H1 (cell line): ENCODE measurements around the gene MRPS35. TPM values are rescaled to one million over a fixed set of nuclear protein-coding genes. Genes with fewer than 3 reads are reported as not detected.

Experiments
- CTCF ChIA-PET: fragments of 300-600 bp; sonication (Branson Sonifier 250); formaldehyde crosslinking; loops from one replicate; lab custom pipeline; 2021; ENCODE audit not compliant: partially characterized antibody; lab: Charles Lee
- POLR2A ChIA-PET: fragments of 300-600 bp; sonication (Branson Sonifier 250); formaldehyde crosslinking; loops from one replicate; lab custom pipeline; 2021; ENCODE audit warnings: inconsistent platforms; ENCODE audit not compliant: partially characterized antibody; lab: Charles Lee
- DNase-seq, 2 experiments: peaks; one replicate each; pipeline versions ENCODE4 v3.0.0 to v3.0.0-alpha.2; 2010 to 2022; ENCODE audit warnings: low spot score in 2 of 2, low read depth in 1 of 2, mixed read lengths in 1 of 2
- FAIRE-seq: peaks from 2 replicates; lab custom pipeline; 2011; peaks lifted over from hg19 to GRCh38; lab: Jason Lieb, UNC
- H2AFZ ChIP-seq: 2 replicates; pipeline ENCODE4 v1.8.1; 2012; ENCODE audit warnings: low read length, inconsistent platforms
- H2AK5ac ChIP-seq: 2 replicates; pipeline ENCODE4 v1.6.1; 2013; ENCODE audit warnings: low read depth, low read length
- H2BK120ac ChIP-seq: replicated peaks from 2 replicates; pipeline ENCODE3; 2013; ENCODE audit warnings: low read depth, low read length, inconsistent platforms
- H2BK12ac ChIP-seq: 2 replicates; pipeline ENCODE4 v1.6.1; 2013; ENCODE audit warnings: low read depth, low read length
- H2BK15ac ChIP-seq: 2 replicates; pipeline ENCODE4 v1.6.1; 2013; ENCODE audit warnings: low read length
- H2BK20ac ChIP-seq: 2 replicates; pipeline ENCODE4 v1.6.1; 2013; ENCODE audit warnings: low read length
- H2BK5ac ChIP-seq: 2 replicates; pipeline ENCODE4 v1.6.1; 2013; ENCODE audit warnings: low read depth, low read length
- H3K14ac ChIP-seq: 2 replicates; pipeline ENCODE4 v1.6.1; 2013; ENCODE audit warnings: inconsistent platforms; ENCODE audit not compliant: insufficient read length
- H3K18ac ChIP-seq: 2 replicates; pipeline ENCODE4 v1.6.1; 2013; ENCODE audit warnings: low read length; ENCODE audit errors: extremely low read depth
- H3K23ac ChIP-seq: 2 replicates; pipeline ENCODE4 v1.6.1; 2013; ENCODE audit warnings: inconsistent platforms; ENCODE audit not compliant: insufficient read length
- H3K23me2 ChIP-seq: 2 replicates; pipeline ENCODE4 v1.6.1; 2013; ENCODE audit warnings: low read depth, low read length
- H3K27ac ChIP-seq: 2 replicates; pipeline ENCODE4 v1.6.1; 2011; ENCODE audit warnings: low read depth, low read length, inconsistent platforms
- H3K27me3 ChIP-seq, 4 experiments: replicated peaks in 1 of 4; 1 replicate in 1 of 4; 2 replicates in 3 of 4; pipeline versions ENCODE4 v1.6.1 to v1.8.1; 2011 to 2013; ENCODE audit warnings: low read length in 3 of 4, mild to moderate bottlenecking in 3 of 4, inconsistent platforms in 2 of 4, mixed read lengths in 2 of 4, moderate library complexity in 1 of 4; ENCODE audit not compliant: control insufficient read depth in 3 of 4, insufficient read depth in 3 of 4; ENCODE audit errors: extremely low read depth in 1 of 4
- H3K36me3 ChIP-seq, 4 experiments: 2 replicates each; pipeline versions ENCODE4 v1.6.1 to v1.8.1; 2011 to 2013; ENCODE audit warnings: mild to moderate bottlenecking in 4 of 4, low read length in 3 of 4, moderate library complexity in 2 of 4, control low read depth in 1 of 4, inconsistent platforms in 1 of 4; ENCODE audit not compliant: insufficient read depth in 4 of 4, control insufficient read depth in 2 of 4
- H3K4ac ChIP-seq: replicated peaks from 2 replicates; pipeline ENCODE3; 2013; ENCODE audit warnings: low read length, low read depth, mixed read lengths, inconsistent platforms; ENCODE audit not compliant: insufficient read length
- H3K4me1 ChIP-seq, 4 experiments: replicated peaks in 1 of 4; 1 replicate in 1 of 4; 2 replicates in 3 of 4; pipeline versions ENCODE4 v1.6.1 to v1.8.1; 2011 to 2013; ENCODE audit warnings: low read length in 3 of 4, inconsistent platforms in 2 of 4, mixed read lengths in 1 of 4; ENCODE audit not compliant: insufficient read depth in 4 of 4, control insufficient read depth in 3 of 4
- H3K4me2 ChIP-seq, 2 experiments: 2 replicates each; pipeline versions ENCODE4 v1.6.1 to v1.8.1; 2011 to 2013; ENCODE audit warnings: low read depth in 2 of 2, low read length in 2 of 2, control low read depth in 1 of 2, inconsistent platforms in 1 of 2, mild to moderate bottlenecking in 1 of 2; ENCODE audit not compliant: insufficient read depth in 1 of 2
- H3K4me3 ChIP-seq, 4 experiments: fragments of 200-600, 300-600 bp in 1 of 4; sonication (generic), shearing (Covaris generic), sonication (Bioruptor Twin) in 1 of 4; 2 replicates each; pipeline versions ENCODE4 v1.5.1 to v1.8.1; 2011 to 2016; ENCODE audit warnings: low read length in 4 of 4, low read depth in 3 of 4, control low read depth in 2 of 4, inconsistent platforms in 2 of 4, mild to moderate bottlenecking in 2 of 4, mixed read lengths in 1 of 4, moderate library complexity in 1 of 4; ENCODE audit not compliant: insufficient read depth in 2 of 4; ENCODE audit errors: extremely low read depth in 1 of 4
- H3K56ac ChIP-seq: replicated peaks from 2 replicates; pipeline ENCODE3; 2013; ENCODE audit warnings: low read depth, mild to moderate bottlenecking, mixed read lengths, low read length, inconsistent platforms; ENCODE audit not compliant: insufficient read length
- H3K79me1 ChIP-seq: 2 replicates; pipeline ENCODE4 v1.6.1; 2013; ENCODE audit warnings: low read depth, low read length, control low read depth
- H3K79me2 ChIP-seq, 2 experiments: 2 replicates each; pipeline versions ENCODE4 v1.6.1 to v1.8.1; 2012 to 2013; ENCODE audit warnings: low read length in 2 of 2, mild to moderate bottlenecking in 2 of 2, inconsistent platforms in 1 of 2; ENCODE audit not compliant: insufficient read depth in 2 of 2, control insufficient read depth in 1 of 2
- H3K9ac ChIP-seq, 4 experiments: replicated peaks in 1 of 4; 1 replicate in 1 of 4; 2 replicates in 3 of 4; pipeline versions ENCODE4 v1.6.1 to v1.8.1; 2011 to 2013; ENCODE audit warnings: low read depth in 3 of 4, low read length in 3 of 4, control low read depth in 2 of 4, mild to moderate bottlenecking in 2 of 4, moderate library complexity in 2 of 4, inconsistent platforms in 1 of 4; ENCODE audit errors: extremely low read depth in 1 of 4
- H3K9me3 ChIP-seq, 2 experiments: 2 replicates each; pipeline versions ENCODE4 v1.6.1 to v1.8.1; 2012 to 2013; ENCODE audit warnings: mild to moderate bottlenecking in 2 of 2, moderate library complexity in 2 of 2, control low read depth in 1 of 2, inconsistent platforms in 1 of 2, low read depth in 1 of 2, low read length in 1 of 2, mixed read lengths in 1 of 2; ENCODE audit not compliant: insufficient read depth in 2 of 2
- H4K20me1 ChIP-seq, 2 experiments: replicated peaks in 1 of 2; 2 replicates each; pipeline versions ENCODE3 to v1.8.1; 2011 to 2013; ENCODE audit warnings: inconsistent platforms in 2 of 2, low read length in 2 of 2, mild to moderate bottlenecking in 1 of 2; ENCODE audit not compliant: insufficient read depth in 2 of 2, control insufficient read depth in 1 of 2
- H4K5ac ChIP-seq: 2 replicates; pipeline ENCODE4 v1.6.1; 2013; ENCODE audit warnings: low read length, low read depth, mixed read lengths, inconsistent platforms; ENCODE audit not compliant: insufficient read length
- H4K8ac ChIP-seq: 2 replicates; pipeline ENCODE4 v1.8.0; 2013; ENCODE audit warnings: mild to moderate bottlenecking, moderate library complexity, low read length, inconsistent platforms; ENCODE audit not compliant: insufficient read depth; ENCODE audit errors: extremely low read depth
- H4K91ac ChIP-seq: replicated peaks from 2 replicates; pipeline ENCODE3; 2013; ENCODE audit warnings: low read length, mixed read lengths, inconsistent platforms; ENCODE audit not compliant: insufficient read length
- BCL11A ChIP-seq, 2 experiments: IDR thresholded peaks; one replicate each; pipeline ENCODE4 v1.6.1; 2011; ENCODE audit warnings: low read depth in 2 of 2, low read length in 2 of 2, mild to moderate bottlenecking in 2 of 2
- E2F6 ChIP-seq: IDR thresholded peaks from 2 replicates; pipeline ENCODE4 v1.6.1; 2012; ENCODE audit warnings: inconsistent platforms
- RFX5 ChIP-seq: IDR thresholded peaks from 2 replicates; pipeline ENCODE4 v1.6.1; 2011; ENCODE audit warnings: low read depth, low read length, improper control_type of control experiment, borderline replicate concordance
- RNF2 ChIP-seq: fragments of 200-900, 300-1000 bp; sonication (generic); IDR thresholded peaks from 2 replicates; pipeline ENCODE4 v1.7.1; 2016; ENCODE audit warnings: borderline replicate concordance, low read depth, mild to moderate bottlenecking, antibody characterized with exemption, low read length; ENCODE audit not compliant: poor library complexity, severe bottlenecking; ENCODE audit errors: missing control alignments
- SAP30 ChIP-seq: fragments of 300-600 bp; sonication (generic); IDR thresholded peaks from 2 replicates; pipeline ENCODE4 v1.7.1; 2012; ENCODE audit warnings: low read length, moderate library complexity, mild to moderate bottlenecking, inconsistent platforms; ENCODE audit not compliant: insufficient read depth, insufficient replicate concordance
- SIN3A ChIP-seq, 2 experiments: IDR thresholded peaks in 1 of 2; conservative IDR thresholded peaks in 1 of 2; 2 replicates each; pipeline ENCODE4 v1.6.1; 2011 to 2012; ENCODE audit warnings: low read length in 2 of 2, improper control_type of control experiment in 1 of 2, low read depth in 1 of 2, mild to moderate bottlenecking in 1 of 2
- SP1 ChIP-seq: IDR thresholded peaks from 2 replicates; pipeline ENCODE4 v1.6.1; 2011; ENCODE audit warnings: low read depth, low read length
- SUZ12 ChIP-seq: fragments of 200-600 bp; sonication (generic); IDR thresholded peaks from 2 replicates; pipeline ENCODE4 v1.6.1; 2012; ENCODE audit warnings: mild to moderate bottlenecking, inconsistent platforms, low read length, moderate library complexity, mixed read lengths
- TAF7 ChIP-seq: optimal IDR thresholded peaks from 2 replicates; pipeline ENCODE3; 2011; ENCODE audit warnings: low read depth, mild to moderate bottlenecking, inconsistent platforms, low read length, moderate library complexity, borderline replicate concordance
- TEAD4 ChIP-seq: IDR thresholded peaks from 2 replicates; pipeline ENCODE4 v1.6.1; 2012; ENCODE audit warnings: low read depth, low read length, inconsistent platforms, mixed read lengths
- WGBS, 2 experiments: shearing (Covaris generic) in 1 of 2; methylation state at CpG; one replicate each; pipeline versions ENCODE4 v1.1.6 to v1.1.7; 2013 to 2015; ENCODE audit warnings: low lambda C conversion rate in 2 of 2, mixed read lengths in 2 of 2, inconsistent platforms in 1 of 2, low coverage in 1 of 2, missing lambda C conversion rate in 1 of 2; ENCODE audit not compliant: insufficient replicate concordance in 2 of 2, insufficient coverage in 1 of 2, insufficient read length in 1 of 2; ENCODE audit errors: extremely low coverage in 1 of 2, missing lambda C conversion rate in 1 of 2; 5-methylcytosine and 5-hydroxymethylcytosine counted together
- polyA plus RNA-seq, 7 experiments: library from polyadenylated mRNA; depleted of rRNA in 3 of 7; stranded (reverse) in 5 of 7; unstranded in 2 of 7; fragments of >200 nt in 5 of 7; fragments of 200-250 nt in 2 of 7; gene quantifications; 1 replicate in 5 of 7; 2 replicates in 1 of 7; 4 replicates in 1 of 7; pipeline versions ENCODE4 v1.2.1 to v1.2.3, GENCODE V29; 2011 to 2013; ENCODE audit warnings: missing spikeins in 2 of 7, mixed read lengths in 2 of 7
- total RNA-seq: library from RNA; stranded (reverse); fragmentation: NEBNext Ultra II Directional; extraction: Animal tissue kit (Norgen Biotek cat#: 25700); gene quantifications from 2 replicates; pipeline ENCODE4 v1.2.1, GENCODE V29; 2021

The MRPS35 gene
- total and polyA plus RNA-seq, 2 of the 8 experiments (the other 6 are each of a cell fraction or from before 2014, with no cell fraction given): 26.8 to 47.9 TPM

GRCh38 chr12:27711967-27712366 lies 1.3 kb downstream of the MRPS35 start:
- DNase-seq (no peak), FAIRE-seq (no peak)
- Histone ChIP-seq H2BK15ac (no peak overlapping the region), H4K91ac (no peak overlapping the region), H3K9me3 (no peaks in the 10 kb centered on the region), H2BK20ac (no peak overlapping the region), H3K27me3 (no peaks in the 10 kb centered on the region), H3K79me2 (peaks cover 10 to 40% of the 10 kb centered on the region in 2 experiments; a peak in 3 of 4 replicates), H3K18ac (no peak overlapping the region), H4K20me1 (peaks cover 0 to 5% of the 10 kb centered on the region in 2 experiments), H2BK5ac (no peak overlapping the region), H3K9ac (no peak overlapping the region), H3K79me1 (peaks cover 5% of the 10 kb centered on the region; the same call in 1 of the 2 replicates), H3K4ac (no peak overlapping the region), H3K56ac (no peak overlapping the region), H4K8ac (no peak overlapping the region), H3K23me2 (peaks cover 13% of the 10 kb centered on the region; the same call in 1 of the 2 replicates), H4K5ac (no peak overlapping the region), H3K23ac (no peak overlapping the region), H3K4me1 (peaks cover 0 to 3% (median 1%) of the 10 kb centered on the region in 4 experiments; a peak in 3 of 7 replicates), H2AK5ac (no peak overlapping the region), H3K4me3 (peak overlapping the region in 1 of 4 experiments; percentile 85; a peak in 3 of 8 replicates), H3K27ac (no peak overlapping the region), H3K36me3 (peaks cover 2 to 14% (median 7%) of the 10 kb centered on the region in 4 experiments; a peak in 6 of 8 replicates), H2BK12ac (no peak overlapping the region), H2BK120ac (no peak overlapping the region), H2AFZ (no peak overlapping the region), H3K4me2 (peak overlapping the region; percentile 80 to 82; a peak in 3 of 4 replicates), H3K14ac (no peak overlapping the region)
- TF ChIP-seq SP1 (no peak), SAP30 (no peak), TEAD4 (no peak), SIN3A (conservative IDR thresholded peaks at IDR 0.05 in 1 of 2, IDR thresholded peaks at IDR 0.05 in 1 of 2; ENCODE audit: low read depth in 1 of 2, low read length in 2 of 2) (no peak), SUZ12 (no peak), BCL11A (IDR thresholded peaks at IDR 0.05; ENCODE audit: low read depth in 2 of 2, low read length in 2 of 2) (no peak), E2F6 (no peak), RFX5 (no peak), RNF2 (no peak), TAF7 (no peak)
- POLR2A ChIA-PET: interaction anchor here (0.6 to 1.1 kb wide), 3 partner anchors 11 to 188 kb away, joined by 3 to 4 read pairs (median 3); partner anchors contain the start of genes KLHL42, MANSC4 and PPFIBP1
- WGBS, 2 experiments: 92% methylated on average over 2 of the region's 2 CpGs; no CpG with 5 or more reads in 1 of the 2 experiments
- CTCF ChIA-PET: interaction anchor here (3.8 kb wide), 1 partner anchor 8 kb away, joined by 11 read pairs; no protein-coding TSS in a partner anchor
